ENCODE measurements around the gene SPDEF.

SPDEF gene

DNA sequence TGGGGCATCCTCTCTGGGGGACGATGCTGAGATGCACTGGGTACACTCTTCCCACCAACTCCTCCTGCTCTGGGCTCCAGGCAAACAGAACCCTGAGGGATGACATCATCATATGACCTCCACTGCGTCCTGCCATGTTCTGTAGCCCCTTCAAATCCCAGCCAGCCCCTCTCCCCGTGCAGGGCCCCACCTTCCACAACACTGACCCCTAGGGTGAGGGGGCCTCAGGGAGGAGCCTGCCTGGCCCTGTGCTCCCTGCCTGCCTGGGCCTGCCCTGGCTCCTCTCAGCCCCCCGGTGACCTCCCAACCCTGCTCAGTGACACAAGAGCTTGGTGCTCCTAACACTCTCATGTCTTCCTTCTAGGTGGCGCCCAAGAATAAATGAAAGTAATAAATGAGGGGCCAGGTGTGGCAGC, 9.6 kb upstream of the SPDEF start:
- DNase-seq (ENCODE audit: low spot score): no peak
- no peaks in the 10 kb centered on the region for H3K4me1 ChIP-seq (ENCODE audit: insufficient read depth, poor library complexity, severe bottlenecking)
- no peak overlapping the region for H3K27ac ChIP-seq (ENCODE audit: poor library complexity, severe bottlenecking)
- H3K27me3 ChIP-seq (ENCODE audit: insufficient read depth, poor library complexity, severe bottlenecking): no peaks in the 10 kb centered on the region
- TF ChIP-seq, protein P1, sequence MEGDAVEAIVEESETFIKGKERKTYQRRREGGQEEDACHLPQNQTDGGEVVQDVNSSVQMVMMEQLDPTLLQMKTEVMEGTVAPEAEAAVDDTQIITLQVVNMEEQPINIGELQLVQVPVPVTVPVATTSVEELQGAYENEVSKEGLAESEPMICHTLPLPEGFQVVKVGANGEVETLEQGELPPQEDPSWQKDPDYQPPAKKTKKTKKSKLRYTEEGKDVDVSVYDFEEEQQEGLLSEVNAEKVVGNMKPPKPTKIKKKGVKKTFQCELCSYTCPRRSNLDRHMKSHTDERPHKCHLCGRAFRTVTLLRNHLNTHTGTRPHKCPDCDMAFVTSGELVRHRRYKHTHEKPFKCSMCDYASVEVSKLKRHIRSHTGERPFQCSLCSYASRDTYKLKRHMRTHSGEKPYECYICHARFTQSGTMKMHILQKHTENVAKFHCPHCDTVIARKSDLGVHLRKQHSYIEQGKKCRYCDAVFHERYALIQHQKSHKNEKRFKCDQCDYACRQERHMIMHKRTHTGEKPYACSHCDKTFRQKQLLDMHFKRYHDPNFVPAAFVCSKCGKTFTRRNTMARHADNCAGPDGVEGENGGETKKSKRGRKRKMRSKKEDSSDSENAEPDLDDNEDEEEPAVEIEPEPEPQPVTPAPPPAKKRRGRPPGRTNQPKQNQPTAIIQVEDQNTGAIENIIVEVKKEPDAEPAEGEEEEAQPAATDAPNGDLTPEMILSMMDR (IDR thresholded peaks at IDR 0.05; ENCODE audit: poor library complexity, severe bottlenecking): no peak
- H3K4me3 ChIP-seq (ENCODE audit: severe bottlenecking): no peak overlapping the region
- H3K9me3 ChIP-seq (ENCODE audit: severe bottlenecking): no peaks in the 10 kb centered on the region
- no peak for ATAC-seq (ENCODE audit: low read depth)
- H3K36me3 ChIP-seq (ENCODE audit: low read depth): no peaks in the 10 kb centered on the region

DNA sequence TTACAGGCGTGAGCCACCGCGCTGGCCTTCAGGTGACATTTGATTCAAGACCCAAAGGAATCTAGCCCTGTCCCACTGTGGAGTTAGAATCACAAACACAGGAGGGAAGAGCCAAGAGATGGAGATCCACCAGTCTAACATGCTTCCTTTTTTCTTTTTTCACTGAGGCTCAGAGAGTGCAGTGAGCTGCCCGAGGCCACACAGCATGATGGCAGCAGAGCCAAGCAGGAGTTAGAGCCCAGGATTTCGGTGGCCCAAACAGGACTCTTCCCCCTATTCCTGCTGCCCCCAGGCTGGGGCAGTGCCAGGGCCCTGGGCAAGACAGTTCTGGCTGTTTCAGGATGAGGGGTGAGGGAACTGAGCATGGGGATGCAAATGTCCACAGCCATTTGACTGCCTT, 8.1 kb upstream of the SPDEF start:
- no peaks in the 10 kb centered on the region for H3K4me1 ChIP-seq (ENCODE audit: insufficient read depth, poor library complexity, severe bottlenecking)
- no peaks in the 10 kb centered on the region for H3K36me3 ChIP-seq (ENCODE audit: low read depth)
- H3K27ac ChIP-seq (ENCODE audit: poor library complexity, severe bottlenecking): no peak overlapping the region
- DNase-seq (ENCODE audit: low spot score) (no peak), ATAC-seq (ENCODE audit: low read depth) (no peak)
- TF ChIP-seq, protein P1 (IDR thresholded peaks at IDR 0.05; ENCODE audit: poor library complexity, severe bottlenecking): no peak
- H3K4me3 ChIP-seq (ENCODE audit: severe bottlenecking): no peak overlapping the region
- no peaks in the 10 kb centered on the region for H3K9me3 ChIP-seq (ENCODE audit: severe bottlenecking)
- H3K27me3 ChIP-seq (ENCODE audit: insufficient read depth, poor library complexity, severe bottlenecking): no peaks in the 10 kb centered on the region

DNA sequence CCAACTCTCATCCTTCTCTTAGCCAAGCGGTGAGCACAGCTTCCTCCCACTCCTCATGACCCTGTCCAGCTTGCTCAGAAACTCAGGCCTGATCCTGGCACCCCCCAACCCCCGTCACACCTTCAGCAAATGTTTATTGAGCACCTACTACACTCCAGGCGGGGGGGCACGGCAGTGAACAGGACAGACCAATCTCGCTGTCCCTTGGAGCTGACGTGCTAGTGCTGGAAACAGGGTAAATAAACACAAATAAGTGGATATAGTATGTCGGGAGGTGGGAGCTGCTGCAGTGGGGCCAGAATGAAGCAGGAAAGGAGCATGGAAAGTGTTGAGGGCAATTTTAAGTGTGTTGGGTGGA, 7.4 kb upstream of the SPDEF start:
- ATAC-seq (ENCODE audit: low read depth) (no peak), DNase-seq (ENCODE audit: low spot score) (peak; percentile 57)
- Histone ChIP-seq H3K4me3 (ENCODE audit: severe bottlenecking) (no peak overlapping the region), H3K36me3 (ENCODE audit: low read depth) (no peaks in the 10 kb centered on the region), H3K27ac (ENCODE audit: poor library complexity, severe bottlenecking) (no peak overlapping the region), H3K27me3 (ENCODE audit: insufficient read depth, poor library complexity, severe bottlenecking) (no peaks in the 10 kb centered on the region), H3K9me3 (ENCODE audit: severe bottlenecking) (no peaks in the 10 kb centered on the region), H3K4me1 (ENCODE audit: insufficient read depth, poor library complexity, severe bottlenecking) (no peaks in the 10 kb centered on the region)
- TF ChIP-seq, protein P1 (IDR thresholded peaks at IDR 0.05; ENCODE audit: poor library complexity, severe bottlenecking): no peak

DNA sequence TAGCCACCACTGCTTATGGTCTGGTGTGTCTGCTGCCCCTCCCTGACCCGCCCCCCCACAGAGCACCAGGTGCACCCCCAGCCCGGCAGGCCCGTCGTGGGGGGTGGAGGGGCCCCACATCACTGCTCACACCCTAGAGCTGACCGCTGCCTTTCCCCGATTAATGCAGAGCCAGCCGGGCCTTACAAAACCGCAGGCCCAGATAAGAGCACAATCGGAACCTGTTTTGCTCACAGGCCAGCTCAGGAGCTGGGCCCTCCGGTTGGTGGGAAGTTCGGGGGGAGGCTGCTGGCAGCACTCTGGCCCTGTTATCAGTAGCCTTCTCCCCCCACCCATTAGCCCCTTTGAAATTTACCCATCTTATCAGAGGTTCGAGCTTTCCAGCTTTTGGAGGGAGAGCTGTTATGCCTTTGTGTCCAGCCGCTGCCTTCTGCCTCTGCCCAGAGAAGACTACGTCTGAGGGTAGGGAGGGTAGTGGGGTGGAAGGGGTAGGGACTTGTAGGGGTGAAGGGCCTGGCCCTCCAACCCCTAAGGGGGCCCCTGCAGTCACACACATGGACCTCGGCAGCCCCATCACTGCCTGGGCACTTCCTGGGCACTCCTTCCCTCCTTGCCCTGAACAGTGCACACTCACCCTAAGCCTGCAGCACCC, 6.9 kb upstream of the SPDEF start:
- Histone ChIP-seq H3K27ac (ENCODE audit: poor library complexity, severe bottlenecking) (no peak overlapping the region), H3K4me3 (ENCODE audit: severe bottlenecking) (no peak overlapping the region), H3K27me3 (ENCODE audit: insufficient read depth, poor library complexity, severe bottlenecking) (no peaks in the 10 kb centered on the region), H3K36me3 (ENCODE audit: low read depth) (no peaks in the 10 kb centered on the region), H3K9me3 (ENCODE audit: severe bottlenecking) (peaks cover 4% of the 10 kb centered on the region), H3K4me1 (ENCODE audit: insufficient read depth, poor library complexity, severe bottlenecking) (no peaks in the 10 kb centered on the region)
- TF ChIP-seq, protein P1 (IDR thresholded peaks at IDR 0.05; ENCODE audit: poor library complexity, severe bottlenecking): no peak
- no peak for DNase-seq (ENCODE audit: low spot score)
- no peak for ATAC-seq (ENCODE audit: low read depth)

DNA sequence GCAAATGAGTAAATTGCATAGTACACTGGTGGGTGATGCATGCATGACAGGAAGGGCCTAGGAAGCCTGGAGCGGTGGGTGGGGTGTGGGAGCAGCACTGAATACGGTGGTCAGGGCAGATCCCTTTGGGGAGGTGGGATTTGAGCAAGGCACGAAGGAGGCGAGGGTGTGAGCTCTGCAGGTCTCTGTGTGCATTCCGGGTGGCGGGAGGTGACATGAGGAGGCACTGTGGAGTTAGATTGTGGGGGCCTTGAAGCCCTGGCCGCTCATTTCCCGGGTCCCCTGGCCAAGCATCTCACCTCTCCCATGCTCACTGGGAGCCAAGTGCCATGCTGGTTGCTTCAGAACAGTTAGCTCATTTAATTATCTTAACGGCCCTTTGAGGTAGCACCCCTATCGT, 6.2 kb upstream of the SPDEF start:
- Histone ChIP-seq H3K4me1 (ENCODE audit: insufficient read depth, poor library complexity, severe bottlenecking) (no peaks in the 10 kb centered on the region), H3K27me3 (ENCODE audit: insufficient read depth, poor library complexity, severe bottlenecking) (no peaks in the 10 kb centered on the region), H3K9me3 (ENCODE audit: severe bottlenecking) (peaks cover 5% of the 10 kb centered on the region), H3K27ac (ENCODE audit: poor library complexity, severe bottlenecking) (no peak overlapping the region), H3K4me3 (ENCODE audit: severe bottlenecking) (no peak overlapping the region), H3K36me3 (ENCODE audit: low read depth) (no peaks in the 10 kb centered on the region)
- TF ChIP-seq, protein P1 (IDR thresholded peaks at IDR 0.05; ENCODE audit: poor library complexity, severe bottlenecking): no peak
- DNase-seq (ENCODE audit: low spot score): peak; percentile 59
- no peak for ATAC-seq (ENCODE audit: low read depth)
